Mesodermal cell (in vitro differentiated cells): ENCODE data around the gene TEAD4.

Experiments
- H3K27ac ChIP-seq: 2 replicates; pipeline ENCODE4 v1.7.0; 2013; ENCODE audit warnings: mild to moderate bottlenecking, low read depth, low read length, moderate library complexity; ENCODE audit not compliant: severe bottlenecking
- H3K36me3 ChIP-seq: 2 replicates; pipeline ENCODE4 v1.7.1; 2013; ENCODE audit warnings: mild to moderate bottlenecking, low read length, moderate library complexity; ENCODE audit not compliant: control insufficient read depth, insufficient read depth
- H3K4me1 ChIP-seq: one replicate; pipeline ENCODE4 v1.7.1; 2013; ENCODE audit warnings: mild to moderate bottlenecking, low read length; ENCODE audit not compliant: insufficient read depth, control insufficient read depth, poor library complexity, severe bottlenecking
- H3K4me3 ChIP-seq: 2 replicates; pipeline ENCODE4 v1.7.0; 2013; ENCODE audit warnings: low read length, control low read depth, mild to moderate bottlenecking; ENCODE audit not compliant: insufficient read depth, poor library complexity, severe bottlenecking; ENCODE audit errors: extremely low read depth
- H3K9me3 ChIP-seq: 2 replicates; pipeline ENCODE4 v1.7.1; 2013; ENCODE audit warnings: mild to moderate bottlenecking, low read length, moderate library complexity; ENCODE audit not compliant: control insufficient read depth
- WGBS, 2 experiments: methylation state at CpG; one replicate each; pipeline ENCODE4 v1.1.5; 2013; ENCODE audit warnings: missing lambda C conversion rate in 2 of 2; ENCODE audit not compliant: insufficient coverage in 2 of 2; 5-methylcytosine and 5-hydroxymethylcytosine counted together

Gene TEAD4

GRCh38 chr12:2937500-2937899 is 21.7 kb upstream of the TEAD4 start:
- peaks cover 70% of the 10 kb centered on the region for H3K36me3 ChIP-seq
- WGBS, 2 experiments = 100% methylated on average over 1 of the region's 3 CpGs; no CpG with 5 or more reads in 1 of the 2 experiments

GRCh38 chr12:2939191-2939590 is 20.0 kb upstream of the TEAD4 start:
- no peaks in the 10 kb centered on the region for H3K9me3 ChIP-seq
- H3K4me1 ChIP-seq = no peaks in the 10 kb centered on the region
- no peak overlapping the region for H3K27ac ChIP-seq
- H3K36me3 ChIP-seq = peaks cover 58% of the 10 kb centered on the region
- H3K4me3 ChIP-seq = no peak overlapping the region
- 83 to 92% methylated on average over 2 to 4 of the region's 5 CpGs for WGBS, 2 experiments

More at GRCh38 chr12:2937500-2937899, 21.7 kb upstream of the TEAD4 start:
- Histone ChIP-seq H3K4me3 (no peak overlapping the region), H3K27ac (no peak overlapping the region), H3K9me3 (no peaks in the 10 kb centered on the region), H3K4me1 (no peaks in the 10 kb centered on the region)

- H3K4me1 ChIP-seq = no peaks in the 10 kb centered on the region
- H3K9me3 ChIP-seq = no peaks in the 10 kb centered on the region
- no peak overlapping the region for H3K27ac ChIP-seq
- peaks cover 45% of the 10 kb centered on the region for H3K36me3 ChIP-seq
- H3K4me3 ChIP-seq = no peak overlapping the region
- 85 to 90% methylated on average over 8 of the region's 10 CpGs for WGBS, 2 experiments
These were observed 18.6 kb upstream of the TEAD4 start for GRCh38 chr12:2940564-2940963.

GRCh38 chr12:2941524-2941923 is 17.7 kb upstream of the TEAD4 start:
- H3K9me3 ChIP-seq = no peaks in the 10 kb centered on the region
- peaks cover 36% of the 10 kb centered on the region for H3K36me3 ChIP-seq
- no peak overlapping the region for H3K27ac ChIP-seq
- H3K4me3 ChIP-seq = no peak overlapping the region
- WGBS, 2 experiments = 92 to 95% methylated on average over 7 to 8 of the region's 8 CpGs
- H3K4me1 ChIP-seq = no peaks in the 10 kb centered on the region

- Histone ChIP-seq H3K4me3 (no peak overlapping the region), H3K4me1 (no peaks in the 10 kb centered on the region), H3K9me3 (no peaks in the 10 kb centered on the region), H3K27ac (no peak overlapping the region), H3K36me3 (peaks cover 15% of the 10 kb centered on the region)
- WGBS, 2 experiments = 52 to 59% methylated on average over 19 to 24 of the region's 24 CpGs
These were observed 14.7 kb upstream of the TEAD4 start for GRCh38 chr12:2944401-2945047.

GRCh38 chr12:2949411-2949810 is 9.8 kb upstream of the TEAD4 start:
- Histone ChIP-seq H3K4me1 (no peaks in the 10 kb centered on the region), H3K9me3 (no peaks in the 10 kb centered on the region), H3K36me3 (no peaks in the 10 kb centered on the region), H3K27ac (no peak overlapping the region), H3K4me3 (no peak overlapping the region)
- 82 to 89% methylated on average over 3 of the region's 4 CpGs for WGBS, 2 experiments

- H3K4me1 ChIP-seq = peaks cover 10% of the 10 kb centered on the region
- no peaks in the 10 kb centered on the region for H3K36me3 ChIP-seq
- no peak overlapping the region for H3K4me3 ChIP-seq
- H3K9me3 ChIP-seq = no peaks in the 10 kb centered on the region
- 90 to 100% methylated on average over 1 of the region's 1 CpG for WGBS, 2 experiments
- no peak overlapping the region for H3K27ac ChIP-seq
These were observed 3.3 kb upstream of the TEAD4 start for GRCh38 chr12:2955888-2956287.

- Histone ChIP-seq H3K4me3 (peak overlapping the region; percentile 53), H3K36me3 (no peaks in the 10 kb centered on the region), H3K9me3 (no peaks in the 10 kb centered on the region), H3K27ac (peak overlapping the region; percentile 57), H3K4me1 (peaks cover 16% of the 10 kb centered on the region)
- WGBS, 2 experiments = 75 to 83% methylated on average over 5 to 11 of the region's 11 CpGs
These were observed 1.3 kb upstream of the TEAD4 start for GRCh38 chr12:2957816-2958431.

GRCh38 chr12:2958432-2959191 is 585 bp upstream of the TEAD4 start:
- Histone ChIP-seq H3K4me1 (peaks cover 23% of the 10 kb centered on the region), H3K4me3 (peak overlapping the region; percentile 53), H3K9me3 (no peaks in the 10 kb centered on the region), H3K27ac (peak overlapping the region; percentile 57), H3K36me3 (no peaks in the 10 kb centered on the region)
- WGBS, 2 experiments = 1% methylated on average over 27 to 46 of the region's 48 CpGs

- peaks cover 34% of the 10 kb centered on the region for H3K4me1 ChIP-seq
- peak overlapping the region; percentile 89 for H3K27ac ChIP-seq
- H3K9me3 ChIP-seq = no peaks in the 10 kb centered on the region
- 0% methylated on average over 78 to 79 of the region's 104 CpGs for WGBS, 2 experiments
- H3K4me3 ChIP-seq = peak overlapping the region; percentile 60
- peaks cover 3% of the 10 kb centered on the region for H3K36me3 ChIP-seq
These were observed 550 bp downstream of the TEAD4 start for GRCh38 chr12:2959505-2960389.
